GM21526 (cell line): ENCODE data around the gene KIFAP3.
"Not testable (repeated sequence)": the region's sequence is repeated elsewhere in the genome, so short reads cannot be mapped to it uniquely, and the experiment has no call there.

ENCODE experiments used
- ATAC-seq: cut with Tn5 transposase; IDR thresholded peaks from one replicate; pipeline ENCODE4 v1.9.1; 2021; ENCODE audit warnings: moderate library complexity; ENCODE audit not compliant: unreplicated experiment, low FRiP score

The KIFAP3 gene

DNA sequence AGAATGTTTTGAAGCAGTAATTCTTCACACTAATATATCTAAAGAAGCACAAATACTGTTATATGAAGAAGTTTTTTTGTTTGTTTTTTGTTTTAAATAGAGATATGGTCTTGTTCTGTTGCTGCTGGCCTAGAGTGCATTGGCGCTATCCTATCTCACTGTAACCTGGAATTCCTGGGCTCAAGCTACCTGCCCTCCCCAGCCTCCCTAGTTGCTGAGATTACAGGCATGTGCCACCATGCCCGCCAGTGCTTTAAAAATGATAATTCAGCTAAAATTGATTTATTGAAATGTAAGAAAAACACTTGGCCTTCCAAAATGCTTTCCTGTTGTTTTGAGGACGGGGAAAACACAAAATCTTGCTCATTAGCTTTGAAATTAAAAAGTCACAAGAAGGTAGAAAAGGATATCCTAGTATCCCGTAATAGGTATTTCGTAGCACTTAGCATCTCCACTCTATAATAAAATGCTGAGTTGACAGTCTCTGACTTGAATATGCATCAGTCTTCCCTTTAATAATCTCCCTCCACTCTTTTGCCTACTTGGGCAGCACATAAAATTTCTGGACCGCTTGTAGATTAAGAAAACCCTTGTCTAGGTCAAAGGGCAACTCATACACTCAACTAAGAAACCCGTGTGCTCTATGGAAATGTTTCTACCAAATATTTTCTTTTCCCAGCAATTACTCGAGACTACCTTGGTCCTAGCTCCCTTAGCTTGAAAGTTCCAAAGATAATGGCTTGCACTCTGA, 182.1 kb downstream of the KIFAP3 start:
- ATAC-seq: no peak

DNA sequence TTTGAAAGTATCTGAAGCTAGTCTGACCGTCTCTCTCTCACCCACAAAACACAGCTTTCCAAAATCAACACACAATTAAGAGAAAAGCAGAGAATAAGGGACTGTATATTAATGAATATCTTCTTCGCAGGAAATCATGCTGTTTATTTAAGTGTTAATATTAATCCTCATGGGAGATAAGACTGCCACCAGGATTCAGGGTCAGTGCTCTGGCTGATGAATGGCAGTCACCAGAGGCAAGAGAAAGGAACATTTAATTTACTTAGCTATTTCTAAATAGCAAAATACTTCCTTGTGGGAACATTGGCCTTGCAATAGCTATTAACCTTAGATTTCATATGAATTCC, 183.0 kb downstream of the KIFAP3 start:
- no peak for ATAC-seq

DNA sequence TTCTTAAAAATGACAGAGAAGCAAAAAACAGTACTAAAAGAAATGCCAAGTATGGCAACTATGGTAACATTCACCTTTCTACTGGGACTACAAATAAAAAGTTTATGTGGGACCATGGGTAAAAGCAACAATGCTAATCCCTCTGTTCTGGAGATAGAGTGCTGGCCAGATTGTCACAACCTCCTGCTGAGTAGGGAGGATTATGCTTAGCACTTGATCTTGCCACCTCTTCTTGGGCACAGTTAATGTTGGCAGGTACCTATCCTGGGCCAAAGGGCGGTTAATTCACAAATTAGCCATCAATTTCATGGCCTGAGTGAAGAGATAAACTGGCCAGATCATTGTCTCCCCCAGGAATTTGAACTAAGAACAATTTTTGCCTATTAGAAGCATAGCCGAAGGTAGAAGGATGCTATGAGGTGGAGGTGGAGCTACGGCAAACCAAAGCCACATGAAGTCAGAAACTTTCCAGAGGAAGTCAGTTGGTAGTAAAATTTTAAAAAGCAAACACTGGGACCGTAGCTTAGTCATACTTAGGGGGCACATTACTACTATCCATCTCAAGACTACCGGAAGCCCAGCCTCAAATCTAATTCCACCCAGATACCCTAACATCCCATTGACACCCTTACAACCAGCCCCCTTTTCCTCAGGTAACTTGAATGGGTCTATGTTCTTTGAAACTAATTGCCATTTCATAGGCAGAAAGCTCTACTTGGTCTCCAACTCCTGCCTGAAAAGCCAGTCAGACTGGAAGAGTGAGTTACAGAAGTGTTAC, 183.5 kb downstream of the KIFAP3 start:
- ATAC-seq: no peak

DNA sequence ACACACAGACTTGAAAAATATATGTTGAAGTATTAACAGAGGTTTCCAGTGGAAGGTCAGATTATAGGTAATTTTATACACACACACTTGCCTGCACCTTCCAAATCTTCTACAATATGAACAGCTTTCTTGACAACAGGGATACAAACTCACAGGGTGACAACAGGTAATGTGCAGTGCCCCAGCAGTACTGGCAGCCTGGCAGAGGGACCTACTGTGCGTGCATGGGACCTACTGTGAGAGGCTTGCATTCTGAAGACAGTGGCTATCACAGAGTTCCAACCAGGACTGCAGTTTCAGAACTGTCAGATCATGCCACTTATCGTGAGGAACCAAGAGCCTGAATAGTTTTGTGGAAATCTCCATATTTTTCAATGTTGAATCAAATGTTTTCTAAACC, 184.6 kb downstream of the KIFAP3 start:
- ATAC-seq: no peak

DNA sequence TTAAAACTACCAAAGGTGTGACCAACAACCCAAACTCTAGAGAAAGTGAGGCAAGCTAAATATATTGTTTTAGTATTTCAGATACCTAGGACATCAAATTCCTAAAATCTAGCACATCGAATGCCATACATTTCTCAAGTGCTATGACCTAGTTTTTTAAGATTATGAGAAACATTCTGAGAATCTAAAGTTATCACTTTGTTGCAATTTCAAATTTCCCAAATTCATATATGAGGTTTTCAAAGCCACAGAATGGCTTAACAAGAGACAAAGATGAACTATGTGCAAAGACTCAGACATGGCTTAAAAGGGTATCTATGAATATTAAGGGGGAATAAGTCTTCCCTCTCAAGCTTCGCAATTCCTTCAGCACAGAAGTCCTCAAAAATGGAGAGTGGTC, 187.6 kb downstream of the KIFAP3 start:
- ATAC-seq: no peak

DNA sequence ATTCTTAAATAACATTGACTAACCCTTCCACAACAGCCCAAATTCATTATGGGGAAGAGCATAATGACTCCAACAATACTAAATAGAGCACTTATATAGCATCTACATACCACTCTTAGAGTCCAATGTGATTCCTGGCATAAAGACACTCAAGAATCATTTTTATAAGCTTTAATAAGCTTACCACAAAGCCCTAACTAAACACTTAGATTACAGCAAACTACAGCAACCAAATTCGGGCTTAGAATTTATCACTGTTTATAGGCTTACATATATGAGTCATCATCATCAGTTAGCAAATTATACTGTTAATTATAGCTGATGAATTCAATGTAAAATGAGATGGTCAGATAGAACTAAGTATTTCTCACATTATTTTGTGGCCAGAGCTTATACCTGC, 188.1 kb downstream of the KIFAP3 start:
- no peak for ATAC-seq

DNA sequence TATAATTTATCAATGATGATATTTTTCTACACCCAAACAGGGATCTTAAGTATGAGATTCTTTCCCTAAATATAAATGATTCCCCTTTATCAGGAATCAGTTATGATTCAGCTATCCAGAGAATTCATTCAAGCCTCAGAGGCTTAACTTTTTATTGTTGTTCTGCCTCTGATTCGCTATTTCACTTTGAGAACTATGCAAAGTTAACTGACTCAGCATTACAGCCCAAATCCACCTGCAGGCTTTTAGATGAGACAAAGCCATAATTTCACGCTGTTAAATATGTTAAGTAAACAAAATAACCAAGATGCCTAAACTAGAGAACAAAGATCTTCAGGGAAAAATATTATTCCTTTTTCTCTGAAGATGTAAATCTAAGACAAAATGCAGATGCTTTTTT, 189.3 kb downstream of the KIFAP3 start:
- no peak for ATAC-seq

DNA sequence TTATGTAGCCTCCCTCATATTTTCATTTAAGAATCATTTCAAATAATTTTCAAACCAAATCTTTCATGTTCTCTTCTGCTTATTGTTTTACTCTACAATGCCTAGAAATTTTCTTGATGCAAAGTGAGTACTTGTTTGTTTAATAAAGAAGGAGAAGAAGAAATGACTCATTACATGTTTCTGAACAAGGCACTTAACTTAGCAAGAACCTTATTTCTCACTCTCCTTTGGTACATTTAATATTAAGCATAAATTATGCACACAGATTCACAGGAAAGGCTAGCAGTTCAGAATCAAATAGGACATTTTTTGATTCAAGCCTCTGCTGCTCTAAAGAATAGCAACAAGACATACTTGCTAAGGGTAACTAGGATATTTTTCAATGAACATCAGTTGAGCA, 189.9 kb downstream of the KIFAP3 start:
- ATAC-seq: no peak

DNA sequence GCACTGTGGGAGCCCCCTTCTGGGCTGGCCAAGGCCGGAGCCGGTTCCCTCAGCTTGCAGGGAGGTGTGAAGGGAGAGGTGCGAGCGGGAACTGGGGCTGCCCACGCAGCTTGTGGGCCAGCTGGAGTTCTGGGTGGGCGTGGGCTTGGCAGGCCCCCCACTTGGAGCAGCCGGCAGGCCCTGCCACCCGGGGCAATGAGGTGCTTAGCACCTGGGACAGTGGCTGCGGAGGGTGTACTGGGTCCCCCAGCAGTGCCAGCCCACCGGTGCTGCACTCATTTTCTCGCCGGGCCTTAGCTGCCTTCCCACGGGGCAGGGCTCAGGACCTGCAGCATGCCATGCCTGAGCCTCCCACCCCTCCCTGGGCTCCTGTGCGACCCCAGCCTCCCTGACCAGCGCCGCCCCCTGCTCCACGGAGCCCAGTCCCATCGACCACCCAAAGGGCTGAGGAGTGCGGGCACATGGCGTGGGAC, 192.4 kb downstream of the KIFAP3 start:
- ATAC-seq: no peak

DNA sequence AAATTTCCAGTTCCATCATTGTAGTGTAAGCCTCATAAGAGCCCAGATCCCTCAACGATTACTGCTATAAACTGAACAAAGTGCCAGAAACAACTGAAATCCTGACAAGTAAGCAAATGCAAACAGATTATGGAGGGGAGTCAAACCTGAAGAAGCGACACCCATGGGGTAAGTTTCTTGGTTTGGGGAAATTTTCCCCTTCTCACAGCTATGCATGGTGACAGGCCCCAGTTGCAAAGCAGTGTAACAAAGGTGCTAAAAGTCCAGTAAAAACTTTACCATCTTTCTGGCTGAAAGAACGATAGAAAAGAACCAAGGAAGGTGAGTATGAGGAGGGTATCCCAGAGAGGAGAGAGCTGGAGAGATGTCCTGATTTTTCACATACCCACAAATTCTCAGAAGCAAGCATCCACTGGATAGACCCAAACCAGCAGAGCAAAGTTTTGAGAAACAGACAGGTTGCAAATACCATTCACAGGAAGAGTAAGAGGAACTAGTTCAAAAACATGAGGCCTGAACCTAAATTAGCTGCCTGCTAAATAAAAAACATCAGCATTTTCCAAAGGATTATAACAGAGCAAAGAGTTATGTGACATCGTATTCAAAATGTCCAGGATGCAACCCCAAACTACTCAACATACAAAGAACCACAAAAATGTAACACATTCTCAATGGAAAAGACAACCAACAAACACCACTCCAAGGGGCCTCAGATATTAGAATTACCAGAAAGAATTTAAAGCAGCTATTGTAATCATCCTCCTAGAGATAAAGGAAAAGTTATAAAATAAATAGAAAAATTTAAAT, 195.3 kb downstream of the KIFAP3 start:
- no peak for ATAC-seq

DNA sequence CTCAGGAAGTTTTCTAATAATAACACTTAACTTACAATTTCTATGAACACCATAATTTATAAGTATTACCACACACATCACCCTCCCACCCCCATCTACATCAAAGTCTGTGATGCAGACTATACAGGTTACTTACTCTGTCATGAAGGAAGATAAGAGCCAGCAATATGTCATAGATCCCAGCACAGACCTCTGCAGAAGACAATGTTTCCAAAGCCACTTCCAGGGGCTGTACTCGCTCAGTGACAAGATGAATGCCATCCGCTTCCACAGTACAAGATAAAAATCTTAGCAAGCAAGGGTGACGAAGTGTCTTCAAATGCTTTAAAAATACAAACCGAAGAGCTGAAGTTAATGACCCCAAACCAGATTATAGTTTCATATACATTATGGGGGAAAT, 196.0 kb downstream of the KIFAP3 start:
- no peak for ATAC-seq

DNA sequence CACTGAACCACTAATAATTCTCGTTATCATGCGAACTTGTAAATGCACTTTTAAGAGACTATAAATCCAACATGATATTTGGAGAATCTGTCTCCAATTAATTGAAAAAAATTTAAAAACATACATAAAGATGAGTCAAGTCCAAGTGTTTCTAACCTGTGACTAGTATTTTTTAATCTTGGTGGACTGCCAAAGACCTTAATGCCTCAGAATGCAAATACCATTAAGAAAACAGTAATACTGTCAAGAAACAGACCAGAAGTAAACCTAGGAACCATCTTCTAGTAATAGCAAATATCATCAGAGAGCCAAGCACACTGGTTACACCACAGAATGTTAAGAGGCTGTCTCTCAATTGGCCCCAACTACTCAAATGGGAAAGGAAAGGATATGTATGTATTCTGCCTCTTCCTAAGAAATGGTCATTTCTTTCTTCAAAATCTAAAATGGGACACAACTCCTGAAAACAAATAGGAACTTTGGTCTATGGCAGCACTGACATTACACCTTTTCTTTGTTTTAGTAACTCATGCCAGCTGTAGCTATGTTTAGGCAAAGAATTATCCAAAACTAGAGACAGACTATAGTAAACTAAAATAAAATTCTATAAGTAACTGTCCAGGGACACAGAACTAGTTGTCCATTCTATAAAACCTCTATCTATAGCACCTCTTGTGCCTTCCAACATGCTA, 196.5 kb downstream of the KIFAP3 start:
- no peak for ATAC-seq

DNA sequence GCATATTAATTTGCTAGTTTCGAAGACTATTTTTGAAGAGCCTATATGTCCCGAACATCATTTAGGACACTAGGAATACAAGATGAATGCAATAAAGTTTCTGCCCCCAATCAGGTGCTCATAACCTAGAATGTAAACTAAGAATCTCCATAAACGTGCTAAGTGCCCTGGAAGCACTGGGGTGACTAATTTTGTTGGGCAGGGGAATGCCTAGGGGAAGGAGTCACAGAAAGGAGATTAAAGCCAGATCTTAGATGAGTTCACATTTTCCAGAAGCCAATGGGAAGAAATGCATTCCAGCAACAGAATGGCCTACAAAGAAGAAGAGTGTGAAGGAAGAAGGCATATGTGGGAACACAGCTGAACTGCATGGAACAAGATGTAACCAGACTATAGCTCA, 200.3 kb downstream of the KIFAP3 start:
- ATAC-seq: no peak

DNA sequence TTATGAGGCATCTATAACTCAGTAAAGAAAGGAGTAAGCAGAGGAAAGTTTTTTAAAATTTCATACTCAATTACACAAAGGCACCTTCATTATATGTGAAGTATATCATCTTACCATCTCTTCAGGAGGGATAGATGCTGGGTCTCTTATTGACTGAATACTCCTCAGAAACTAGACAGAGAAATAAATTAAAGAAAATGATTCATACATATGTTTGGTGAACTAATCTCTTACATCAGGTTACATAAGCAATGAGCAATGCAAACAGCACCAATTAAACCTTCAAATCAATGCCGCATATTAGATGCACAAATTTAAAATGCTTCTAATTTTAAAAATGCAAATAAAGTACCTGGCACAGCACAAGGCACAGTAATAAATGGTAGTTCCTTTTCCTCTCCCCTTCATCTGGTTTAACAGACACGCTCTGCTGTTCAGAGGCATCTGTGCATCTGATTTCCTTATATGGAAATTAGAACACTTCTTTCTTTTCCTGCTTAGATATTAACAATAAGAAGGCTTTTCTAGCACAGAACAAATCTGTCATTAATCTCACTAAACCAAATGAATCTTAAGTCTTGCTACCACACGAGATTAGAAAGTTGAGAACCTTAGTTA, 200.8 kb downstream of the KIFAP3 start:
- no peak for ATAC-seq

DNA sequence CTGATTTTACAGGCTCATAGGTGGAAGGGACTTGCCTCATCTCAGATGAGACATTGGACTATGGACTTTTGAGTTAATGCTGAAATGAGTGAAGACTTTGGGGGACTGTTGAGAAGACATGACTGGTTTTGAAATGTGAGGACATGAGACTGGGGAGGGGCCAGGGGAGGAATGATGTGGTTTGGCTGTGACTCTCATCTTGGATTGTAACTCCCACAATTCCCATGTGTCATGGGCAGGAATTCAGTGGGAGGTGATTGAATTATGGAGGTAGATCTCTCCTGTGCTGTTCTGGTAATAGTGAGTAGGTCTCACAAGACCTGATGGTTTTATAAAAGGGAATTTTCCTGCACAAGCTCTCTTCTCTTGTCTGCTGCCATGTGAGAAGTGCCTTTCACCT, 201.6 kb downstream of the KIFAP3 start:
- no peak for ATAC-seq

DNA sequence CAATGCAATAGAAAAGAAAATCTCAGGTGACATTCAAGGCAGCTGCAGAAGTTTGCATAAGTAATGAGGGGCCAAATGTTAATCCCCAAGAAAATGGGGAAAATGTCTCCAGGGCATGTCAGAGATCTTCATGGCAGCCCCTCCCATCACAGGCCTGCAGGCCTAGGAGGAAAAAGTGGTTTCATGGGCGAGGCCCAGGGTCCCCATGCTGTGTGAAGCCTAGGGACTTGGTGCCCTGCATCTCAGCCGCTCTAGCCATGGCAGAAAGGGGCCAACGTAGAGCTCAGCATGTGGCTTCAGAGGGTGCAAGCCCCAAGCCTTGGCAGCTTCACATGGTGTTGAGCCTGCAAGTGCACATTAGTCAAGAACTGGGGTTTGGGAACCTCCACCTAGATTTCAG, 202.5 kb downstream of the KIFAP3 start:
- ATAC-seq: not testable (repeated sequence)
